RWPE2 (cell line): ENCODE measurements around the gene PALD1.

Source experiments
- ATAC-seq: fragments of 200-7000 bp; cut with Tn5 transposase; 3 replicates; pipeline ENCODE4 v1.9.1; 2021; ENCODE audit warnings: low read depth
- DNase-seq: peaks from one replicate; pipeline ENCODE4 v3.0.0-alpha.2; 2020; ENCODE audit warnings: low spot score
- H3K27ac ChIP-seq: fragments of 450-650 bp; 2 replicates; pipeline ENCODE4 v1.5.1; 2017; ENCODE audit warnings: mild to moderate bottlenecking; ENCODE audit not compliant: poor library complexity, severe bottlenecking
- H3K27me3 ChIP-seq: fragments of 250-450 bp; sonication (Bioruptor Pico); 2 replicates; pipeline ENCODE4 v1.5.1; 2021; ENCODE audit warnings: mild to moderate bottlenecking, moderate library complexity; ENCODE audit not compliant: insufficient read depth, poor library complexity, severe bottlenecking
- H3K36me3 ChIP-seq: fragments of 250-450 bp; sonication (Bioruptor Pico); 2 replicates; pipeline ENCODE4 v1.5.1; 2020; ENCODE audit warnings: low read depth, mild to moderate bottlenecking, moderate library complexity
- H3K4me1 ChIP-seq: fragments of 250-450 bp; sonication (Bioruptor Pico); 2 replicates; pipeline ENCODE4 v1.5.1; 2021; ENCODE audit warnings: mild to moderate bottlenecking, moderate library complexity; ENCODE audit not compliant: insufficient read depth, poor library complexity, severe bottlenecking
- H3K4me3 ChIP-seq: fragments of 250-450 bp; sonication (Bioruptor Pico); 2 replicates; pipeline ENCODE4 v1.5.1; 2021; ENCODE audit warnings: mild to moderate bottlenecking, moderate library complexity; ENCODE audit not compliant: severe bottlenecking
- H3K9me3 ChIP-seq: fragments of 250-450 bp; sonication (Bioruptor Pico); 2 replicates; pipeline ENCODE4 v1.5.1; 2021; ENCODE audit warnings: mild to moderate bottlenecking, moderate library complexity; ENCODE audit not compliant: severe bottlenecking
- CTCF ChIP-seq: fragments of 450-650 bp; IDR thresholded peaks from one replicate; pipeline ENCODE4 v1.5.1; 2017; ENCODE audit warnings: mild to moderate bottlenecking, moderate library complexity; ENCODE audit not compliant: poor library complexity, severe bottlenecking

The PALD1 gene

GRCh38 chr10:70565556-70566514 lies 87.3 kb downstream of the PALD1 start:
- Histone ChIP-seq H3K9me3 (no peaks in the 10 kb centered on the region), H3K36me3 (no peaks in the 10 kb centered on the region), H3K27ac (no peak overlapping the region), H3K4me3 (no peak overlapping the region), H3K27me3 (no peaks in the 10 kb centered on the region), H3K4me1 (no peaks in the 10 kb centered on the region)
- DNase-seq (no peak), ATAC-seq (no peak)
- TF ChIP-seq CTCF = no peak

- H3K9me3 ChIP-seq = no peaks in the 10 kb centered on the region
- H3K27me3 ChIP-seq = no peaks in the 10 kb centered on the region
- H3K4me1 ChIP-seq = no peaks in the 10 kb centered on the region
- H3K27ac ChIP-seq = no peak overlapping the region
- TF ChIP-seq CTCF = no peak
- no peaks in the 10 kb centered on the region for H3K36me3 ChIP-seq
- no peak overlapping the region for H3K4me3 ChIP-seq
- peak; percentile 14; the same call in 1 of the 3 replicates for ATAC-seq
- DNase-seq = no peak
Observed at GRCh38 chr10:70566515-70567290, 88.1 kb downstream of the PALD1 start.

- no peak for TF ChIP-seq CTCF
- peak; percentile 43 for DNase-seq
- no peaks in the 10 kb centered on the region for H3K27me3 ChIP-seq
- no peaks in the 10 kb centered on the region for H3K36me3 ChIP-seq
- no peak for ATAC-seq
- no peaks in the 10 kb centered on the region for H3K9me3 ChIP-seq
- H3K27ac ChIP-seq = no peak overlapping the region
- H3K4me1 ChIP-seq = no peaks in the 10 kb centered on the region
- H3K4me3 ChIP-seq = no peak overlapping the region
Observed at GRCh38 chr10:70567603-70568002, 89.0 kb downstream of the PALD1 start.

- no peak for TF ChIP-seq CTCF
- no peak overlapping the region for H3K4me3 ChIP-seq
- no peaks in the 10 kb centered on the region for H3K36me3 ChIP-seq
- no peak overlapping the region for H3K27ac ChIP-seq
- DNase-seq (no peak), ATAC-seq (no peak)
- H3K4me1 ChIP-seq = no peaks in the 10 kb centered on the region
- H3K27me3 ChIP-seq = no peaks in the 10 kb centered on the region
- no peaks in the 10 kb centered on the region for H3K9me3 ChIP-seq
Observed at GRCh38 chr10:70568113-70568512, 89.5 kb downstream of the PALD1 start.
